Measurements from ENCODE around the gene MAN1A2. TPM values are rescaled to one million over a fixed set of nuclear protein-coding genes. Genes with fewer than 3 reads are reported as not detected.
"Not testable (repeated sequence)": the region's sequence is repeated elsewhere in the genome, so short reads cannot be mapped to it uniquely, and the experiment has no call there.

Gene MAN1A2
- total RNA-seq, 1 donor from 2014 or later = 32.1 TPM

DNA sequence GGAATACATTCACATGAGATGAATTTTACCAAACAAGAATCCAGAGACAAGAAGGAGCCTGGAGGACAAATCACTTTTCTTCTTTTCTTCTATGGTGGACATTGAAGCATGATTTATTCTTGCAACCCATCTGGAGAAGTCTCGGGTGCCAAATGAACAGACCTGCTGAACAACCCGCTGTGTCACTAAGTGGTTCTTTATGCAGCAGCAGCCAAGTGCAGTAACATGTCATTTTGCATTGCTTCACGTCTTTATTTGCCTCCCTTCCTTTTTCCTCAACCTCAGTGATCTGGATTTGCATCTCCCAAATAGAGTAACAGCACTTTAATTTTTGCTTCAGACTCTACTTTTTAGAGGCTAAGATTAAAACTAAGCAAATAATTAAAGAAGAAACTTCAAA is 188.6 kb downstream of the MAN1A2 start:
- DNase-seq (ENCODE audit: extremely low read depth, low read depth, low spot score) = no peak

DNA sequence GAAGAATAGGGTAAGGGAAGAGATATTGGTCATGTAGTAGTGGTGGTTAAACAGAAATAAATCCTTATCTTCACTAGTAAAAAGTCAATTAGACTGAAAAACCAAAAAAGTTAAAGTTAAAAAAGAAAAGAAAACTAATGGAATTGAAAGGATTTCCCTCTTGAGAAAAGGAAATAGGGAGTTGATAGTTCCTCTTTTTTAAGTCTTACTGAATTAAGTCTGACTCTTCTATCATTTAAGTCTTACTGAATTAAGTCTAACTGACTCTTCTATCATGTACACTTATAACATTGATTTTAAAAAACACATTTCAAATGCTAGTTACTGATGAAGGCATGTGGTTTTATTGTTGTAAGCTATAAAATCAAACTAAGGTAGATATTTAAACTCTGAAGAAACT is 189.1 kb downstream of the MAN1A2 start:
- no peak for DNase-seq (ENCODE audit: extremely low read depth, low read depth, low spot score)

DNA sequence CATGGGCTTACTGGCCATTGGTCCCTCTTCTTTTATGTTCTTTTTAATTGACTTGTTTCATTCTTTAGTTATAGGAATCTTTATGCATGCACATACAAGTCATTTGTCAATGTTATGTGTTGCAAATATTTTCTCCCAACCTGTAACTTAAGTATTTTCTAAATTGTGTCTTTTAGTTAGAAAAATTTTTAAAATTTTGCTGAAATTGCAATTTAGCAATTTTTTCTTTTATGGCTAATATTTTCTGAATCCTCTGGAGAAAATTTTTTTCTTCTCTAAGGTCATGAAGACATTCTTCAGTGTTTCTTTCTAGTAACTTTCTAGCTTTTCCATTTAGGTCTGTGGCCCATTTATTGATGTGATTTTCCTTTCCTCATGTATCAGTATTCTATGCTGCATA is 189.7 kb downstream of the MAN1A2 start:
- no peak for DNase-seq (ENCODE audit: extremely low read depth, low read depth, low spot score)

DNA sequence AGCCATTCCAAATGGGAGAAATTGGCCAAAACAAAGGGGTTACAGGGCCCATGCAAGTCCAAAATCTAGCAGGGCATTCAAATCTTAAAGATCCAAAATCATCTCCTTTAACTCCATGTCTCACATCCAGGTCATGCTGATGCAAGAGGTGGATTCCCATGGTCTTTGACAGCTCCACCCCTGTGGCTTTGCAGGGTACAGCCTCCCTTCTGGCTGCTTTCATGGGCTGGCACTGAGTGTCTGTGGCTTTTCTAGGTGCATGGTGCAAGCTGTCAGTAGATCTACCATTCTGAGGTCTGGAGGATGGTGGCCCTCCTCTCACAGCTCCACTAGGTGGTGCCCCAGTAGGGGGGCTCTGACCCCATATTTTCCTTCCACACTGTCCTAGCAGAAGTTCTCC is 191.2 kb downstream of the MAN1A2 start:
- not testable (repeated sequence) for DNase-seq (ENCODE audit: extremely low read depth, low read depth, low spot score)

DNA sequence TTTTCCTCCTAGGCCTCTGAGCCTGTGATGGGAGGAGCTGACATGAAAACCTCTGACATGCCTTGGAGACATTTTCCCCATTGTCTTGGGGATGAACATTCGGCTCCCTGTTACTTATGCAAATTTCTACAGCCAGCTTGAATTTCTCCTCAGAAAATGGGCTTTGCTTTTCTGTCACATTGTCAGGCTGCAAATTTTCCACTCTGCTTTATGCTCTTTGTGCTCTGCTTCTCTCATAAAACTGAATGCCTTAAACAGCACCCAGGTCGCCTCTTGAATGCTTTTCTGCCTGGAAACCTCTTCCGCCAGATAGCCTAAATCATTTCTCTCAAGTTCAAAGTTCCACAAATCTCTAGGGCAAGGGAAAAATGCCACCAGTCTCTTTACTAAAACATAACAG is 191.9 kb downstream of the MAN1A2 start:
- DNase-seq (ENCODE audit: extremely low read depth, low read depth, low spot score) = no peak

DNA sequence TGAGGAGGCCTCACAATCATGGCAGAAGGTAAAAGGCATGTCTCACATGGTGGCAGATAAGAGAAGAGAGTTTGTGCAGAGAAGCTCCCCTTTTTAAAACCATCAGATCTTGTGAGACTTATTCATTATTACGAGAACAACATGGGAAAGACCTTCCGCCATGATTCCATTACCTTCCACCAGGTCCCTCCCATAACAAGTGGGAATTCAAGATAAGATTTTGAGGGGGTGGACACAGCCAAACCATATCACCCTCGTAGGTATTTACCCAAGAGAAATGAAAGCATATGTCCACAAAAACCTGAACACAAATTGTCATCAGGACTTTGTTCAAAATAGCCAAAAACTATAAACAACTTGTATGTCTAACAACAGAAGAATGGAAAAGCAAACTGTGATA is 192.7 kb downstream of the MAN1A2 start:
- no peak for DNase-seq (ENCODE audit: extremely low read depth, low read depth, low spot score)

DNA sequence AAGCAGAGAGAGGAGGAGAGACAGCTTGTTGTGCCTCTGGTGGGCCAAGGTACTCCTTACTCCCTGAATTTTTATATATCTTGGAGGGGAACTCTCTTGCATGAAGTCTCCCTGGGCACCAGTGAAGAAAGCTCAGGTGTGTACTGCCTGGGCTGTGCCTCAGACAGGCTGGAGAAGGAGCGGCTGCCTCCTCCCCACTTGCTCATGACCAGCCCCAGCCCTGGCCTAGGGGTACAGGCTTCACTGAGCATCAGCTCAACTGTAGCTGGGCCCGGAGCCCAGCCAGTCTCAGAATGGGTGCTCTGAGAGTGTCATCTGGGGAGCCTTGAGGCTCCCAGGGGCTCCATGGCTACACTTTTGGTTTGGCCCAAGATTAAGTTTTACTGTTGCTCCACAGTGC is 193.8 kb downstream of the MAN1A2 start:
- no peak for DNase-seq (ENCODE audit: extremely low read depth, low read depth, low spot score)

DNA sequence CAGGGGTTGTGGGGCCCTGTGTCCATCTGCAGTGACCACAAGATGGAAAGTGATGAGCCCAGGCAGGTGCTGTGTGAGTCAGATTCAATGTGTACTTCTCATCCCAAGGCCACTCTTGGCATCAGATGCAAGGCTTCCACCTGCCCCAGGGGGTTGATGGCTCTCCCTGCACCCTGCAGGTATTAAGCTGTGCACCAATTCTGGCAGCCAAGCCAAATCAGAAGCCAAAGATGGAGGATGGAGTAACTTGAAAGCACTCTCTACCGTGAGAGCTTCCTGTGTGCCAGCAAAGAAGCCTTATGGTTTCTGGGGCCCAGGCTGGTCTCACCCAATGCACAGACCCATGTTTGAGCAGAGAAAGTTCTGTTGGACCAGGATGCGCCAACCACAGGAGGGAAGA is 194.3 kb downstream of the MAN1A2 start:
- no peak for DNase-seq (ENCODE audit: extremely low read depth, low read depth, low spot score)

DNA sequence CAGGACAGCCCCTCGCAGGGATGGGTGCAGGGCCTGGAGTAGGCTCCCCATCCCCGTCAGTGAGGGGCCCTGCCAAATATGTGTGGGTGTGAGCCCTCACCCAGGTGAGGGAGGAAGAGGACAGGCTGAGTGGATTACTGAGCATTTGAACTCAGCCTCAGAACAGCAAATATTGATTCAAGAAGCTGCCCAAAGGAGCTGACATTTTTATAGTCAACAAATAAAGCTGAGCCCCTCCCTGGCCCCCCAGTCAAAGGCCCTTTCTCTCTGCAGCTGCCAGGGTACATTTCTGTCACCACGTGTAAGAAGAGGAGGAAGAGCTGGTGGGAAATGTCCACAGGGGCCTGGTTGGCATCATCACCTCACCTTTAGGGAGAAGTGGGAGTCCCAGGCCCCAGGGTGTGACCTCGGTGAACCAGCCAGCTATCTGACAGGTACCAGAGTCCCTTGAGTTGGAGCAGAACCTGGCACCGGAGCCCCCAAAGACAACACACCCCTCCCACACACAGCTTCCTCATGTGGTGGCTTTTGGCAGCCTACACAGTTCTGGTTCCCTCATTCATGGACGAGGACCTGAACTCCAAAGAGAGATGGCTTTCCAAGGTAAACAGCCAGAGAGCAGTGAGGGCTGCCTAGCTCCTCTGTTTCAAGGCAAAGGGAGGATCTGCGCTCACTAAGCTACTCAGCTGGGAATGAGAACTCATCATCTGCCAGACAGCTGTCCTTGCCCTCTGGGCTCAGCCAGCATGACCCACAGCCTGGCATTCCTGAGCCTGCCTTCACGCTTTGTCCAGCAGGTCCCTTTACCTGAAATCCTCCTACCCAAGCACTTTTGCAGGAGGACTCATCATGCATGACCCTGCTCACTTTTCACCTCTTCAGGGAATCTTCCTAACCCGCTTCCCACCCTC is 195.6 kb downstream of the MAN1A2 start:
- no peak for DNase-seq (ENCODE audit: extremely low read depth, low read depth, low spot score)

DNA sequence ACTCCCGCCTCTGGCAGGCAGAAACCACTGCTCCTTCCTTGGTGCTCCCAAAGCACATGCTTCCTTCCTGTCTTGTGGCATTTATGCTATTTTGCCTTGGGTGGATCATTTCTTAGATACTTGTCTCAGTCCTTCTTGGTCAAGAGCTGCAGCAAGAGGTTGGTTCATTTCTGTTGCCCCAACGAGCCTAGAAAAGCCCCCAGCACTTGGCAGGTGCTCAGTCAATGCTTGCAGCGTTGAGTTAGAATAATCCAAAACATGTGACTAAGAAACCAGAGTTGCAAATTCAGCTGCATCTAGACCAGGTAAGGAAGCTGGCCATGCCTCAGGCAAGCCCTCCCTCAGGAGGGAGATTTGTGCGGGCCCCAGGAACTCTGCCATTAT is 196.2 kb downstream of the MAN1A2 start:
- DNase-seq (ENCODE audit: extremely low read depth, low read depth, low spot score) = no peak

DNA sequence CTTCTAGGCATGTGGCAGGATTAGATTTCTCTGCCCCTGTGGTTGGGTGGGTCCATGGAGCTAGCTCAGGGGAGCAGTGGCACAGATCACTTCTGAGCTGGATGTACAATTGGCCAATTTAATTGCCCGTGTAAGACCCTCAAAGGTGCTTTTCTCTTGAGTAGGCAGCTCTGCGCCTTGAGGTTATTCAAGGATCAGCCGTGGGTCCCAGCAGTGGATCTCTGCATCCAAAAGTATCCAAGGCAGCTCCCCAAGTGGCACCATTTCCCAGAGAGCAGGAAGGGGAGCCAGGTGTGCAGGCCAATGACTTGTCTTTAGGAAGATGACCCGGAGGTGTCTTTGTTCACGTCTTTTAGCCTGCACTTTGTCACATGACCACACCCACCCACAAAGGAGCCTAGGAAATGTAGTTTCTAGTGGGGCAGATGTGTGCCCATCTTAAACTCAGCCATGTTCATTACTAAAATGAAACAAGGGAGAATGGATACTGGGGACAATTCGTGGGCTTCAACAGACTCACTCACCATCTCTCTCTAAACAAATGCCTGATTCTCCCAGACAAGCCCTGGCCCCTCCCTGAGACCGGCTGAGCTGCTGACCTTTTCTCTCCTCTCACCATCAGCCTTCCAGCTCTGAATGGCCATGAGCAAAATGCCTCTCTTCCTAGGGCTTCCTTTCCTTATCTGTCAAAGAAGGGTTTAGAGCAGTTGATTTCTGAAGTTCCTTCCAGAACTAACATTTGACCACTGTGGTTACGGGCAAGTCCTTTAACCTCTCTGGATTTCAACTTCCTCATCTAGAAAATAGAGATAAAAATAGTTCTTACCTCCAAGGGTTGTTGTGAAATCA is 197.2 kb downstream of the MAN1A2 start:
- DNase-seq (ENCODE audit: extremely low read depth, low read depth, low spot score) = no peak

DNA sequence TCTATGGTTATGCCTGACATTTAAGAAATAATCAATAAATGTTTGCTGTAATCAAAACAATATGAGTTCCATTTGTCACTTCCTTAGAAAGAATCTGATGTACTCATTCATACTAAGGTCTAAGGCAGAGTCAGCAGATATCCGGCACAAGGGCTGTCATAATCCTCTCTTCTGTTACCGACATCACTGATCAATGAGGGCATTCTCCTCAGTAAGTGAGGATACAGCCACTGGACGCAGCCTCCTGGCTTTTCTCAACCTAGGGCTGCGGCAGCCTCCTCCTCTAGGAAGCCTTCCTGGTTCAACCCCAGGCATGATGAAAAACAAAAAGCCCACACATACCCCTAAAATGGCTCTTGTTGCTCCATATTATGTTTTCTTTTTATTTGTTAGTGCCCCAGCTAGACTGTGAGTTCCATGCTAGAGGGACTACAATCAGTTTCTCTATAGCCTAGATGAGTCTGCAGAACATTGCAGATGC is 197.9 kb downstream of the MAN1A2 start:
- no peak for DNase-seq (ENCODE audit: extremely low read depth, low read depth, low spot score)

DNA sequence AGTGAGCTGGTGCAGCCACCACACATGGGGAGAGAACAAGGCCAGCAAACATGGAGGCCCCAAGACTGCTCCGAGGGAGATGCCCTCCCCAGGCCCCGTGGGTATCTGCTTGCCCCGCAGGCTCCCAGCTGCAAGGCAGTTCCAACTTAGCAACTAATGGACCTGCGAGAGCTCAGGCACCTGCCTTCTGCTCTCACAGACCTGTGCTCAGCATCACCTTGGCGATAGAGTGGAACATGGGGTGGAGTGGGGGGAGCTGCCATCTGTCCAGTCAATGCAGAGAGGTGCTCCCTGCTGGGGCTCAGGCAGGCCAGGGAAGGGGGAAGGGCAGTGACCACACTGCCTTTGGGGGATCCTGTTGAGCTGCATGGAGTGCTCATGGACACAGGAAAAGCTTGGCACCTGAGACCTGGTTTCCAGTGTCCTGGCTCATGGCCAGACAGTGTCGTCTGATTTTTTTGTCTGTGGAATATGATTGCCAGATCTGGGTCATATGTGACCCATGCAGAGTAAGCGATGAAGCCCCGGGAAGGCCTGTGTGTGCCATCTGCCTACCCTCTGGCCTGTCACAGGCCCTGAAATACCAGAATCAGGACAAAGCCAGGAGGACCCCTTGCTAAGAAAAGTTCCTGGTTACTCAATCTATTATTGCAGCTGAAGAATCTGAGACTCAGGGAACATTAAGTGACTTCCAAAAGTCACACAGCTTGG is 198.7 kb downstream of the MAN1A2 start:
- DNase-seq (ENCODE audit: extremely low read depth, low read depth, low spot score) = no peak

DNA sequence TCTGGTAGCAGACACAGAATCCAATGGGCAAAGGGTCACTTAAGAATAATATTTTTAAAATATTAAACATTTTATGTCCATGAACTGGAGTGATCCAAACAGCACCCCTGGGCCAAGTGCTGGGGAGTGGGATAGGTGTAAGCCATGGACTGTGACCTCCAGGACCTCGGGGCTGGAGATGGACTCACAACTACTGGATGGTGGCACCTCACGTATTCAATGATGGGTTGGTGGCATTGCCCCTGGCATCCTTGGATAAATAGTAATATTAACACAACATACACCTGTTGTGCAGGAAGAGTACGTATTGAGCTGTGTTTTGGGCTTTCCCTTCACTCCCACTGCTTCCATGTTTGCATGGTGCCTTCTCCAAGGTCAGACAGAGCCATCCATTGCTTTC is 199.3 kb downstream of the MAN1A2 start:
- DNase-seq (ENCODE audit: extremely low read depth, low read depth, low spot score) = no peak

DNA sequence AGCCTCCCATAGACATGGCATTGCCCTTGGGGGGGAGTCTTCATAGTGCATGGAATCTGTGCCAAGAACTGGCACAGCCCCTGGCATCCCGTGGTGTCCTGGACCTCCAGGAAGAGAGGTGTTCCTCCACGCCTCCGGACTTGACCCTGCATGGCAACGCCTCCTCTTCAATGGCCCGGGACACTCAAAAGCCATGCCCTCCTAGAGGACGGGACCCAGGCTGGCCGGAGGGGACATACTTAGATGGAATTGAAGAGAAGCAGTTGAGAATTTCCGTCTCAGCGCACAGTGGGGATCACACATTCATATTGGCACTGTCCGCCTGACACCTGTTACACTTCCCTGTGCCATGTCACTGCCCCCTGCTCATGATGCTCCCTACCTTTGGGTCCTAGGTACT is 200.2 kb downstream of the MAN1A2 start:
- no peak for DNase-seq (ENCODE audit: extremely low read depth, low read depth, low spot score)

DNA sequence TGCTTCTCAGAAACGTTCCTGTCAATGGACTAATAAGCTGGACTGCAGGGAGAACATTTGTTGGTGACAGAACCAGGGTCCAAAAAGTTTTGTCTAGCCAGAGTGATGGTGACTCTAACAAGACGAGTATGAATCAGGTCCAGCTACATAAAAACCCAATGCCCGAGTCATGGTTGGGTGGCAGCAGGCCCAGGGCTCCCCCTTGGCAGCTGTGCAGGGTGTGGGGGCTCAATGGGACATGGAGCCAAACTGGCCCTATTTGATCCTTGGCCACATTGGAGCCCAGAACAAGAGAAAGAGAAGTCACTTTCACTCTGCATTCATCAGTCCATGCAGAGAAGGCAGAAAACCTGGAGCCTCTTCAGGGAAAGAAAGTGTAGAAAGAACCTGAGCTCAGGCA is 200.7 kb downstream of the MAN1A2 start:
- DNase-seq (ENCODE audit: extremely low read depth, low read depth, low spot score) = no peak

DNA sequence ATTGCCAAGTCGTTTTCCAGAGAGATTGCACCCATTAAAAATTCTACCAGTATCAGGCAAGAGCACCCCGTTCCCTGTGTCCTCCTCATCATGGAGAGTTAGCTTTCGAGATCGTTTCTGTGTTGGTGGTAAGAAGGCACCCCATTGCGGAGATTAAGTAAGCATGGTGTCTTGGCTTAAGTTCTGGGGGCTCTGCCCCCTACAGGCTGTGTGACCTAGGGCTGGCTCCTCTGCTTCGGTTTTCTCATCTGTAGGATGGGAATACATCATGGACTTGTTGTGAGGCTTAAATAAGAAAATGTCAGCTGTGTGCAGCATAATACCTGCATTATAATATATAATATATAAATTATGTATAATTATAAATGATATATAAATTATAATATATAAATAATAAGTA is 201.8 kb downstream of the MAN1A2 start:
- no peak for DNase-seq (ENCODE audit: extremely low read depth, low read depth, low spot score)

DNA sequence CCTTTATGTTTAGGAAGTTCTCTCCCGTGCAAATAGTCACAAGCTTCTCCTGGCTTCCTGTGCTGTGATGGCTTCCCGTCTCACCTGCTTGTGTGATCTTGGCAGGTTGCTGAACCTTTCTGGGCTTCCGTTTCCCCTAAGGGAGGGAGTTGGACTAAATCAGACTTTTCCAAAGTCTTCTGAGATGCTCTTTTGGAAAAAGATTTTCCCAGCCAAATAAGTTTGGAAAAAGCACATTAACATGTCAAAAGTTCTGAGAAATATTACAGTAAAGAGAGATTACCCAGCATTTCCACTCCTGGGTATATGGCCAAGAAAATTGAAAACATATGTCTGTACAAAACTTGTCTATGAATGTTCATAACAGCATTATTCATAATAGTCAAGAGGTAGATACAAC is 202.6 kb downstream of the MAN1A2 start:
- DNase-seq (ENCODE audit: extremely low read depth, low read depth, low spot score) = no peak

DNA sequence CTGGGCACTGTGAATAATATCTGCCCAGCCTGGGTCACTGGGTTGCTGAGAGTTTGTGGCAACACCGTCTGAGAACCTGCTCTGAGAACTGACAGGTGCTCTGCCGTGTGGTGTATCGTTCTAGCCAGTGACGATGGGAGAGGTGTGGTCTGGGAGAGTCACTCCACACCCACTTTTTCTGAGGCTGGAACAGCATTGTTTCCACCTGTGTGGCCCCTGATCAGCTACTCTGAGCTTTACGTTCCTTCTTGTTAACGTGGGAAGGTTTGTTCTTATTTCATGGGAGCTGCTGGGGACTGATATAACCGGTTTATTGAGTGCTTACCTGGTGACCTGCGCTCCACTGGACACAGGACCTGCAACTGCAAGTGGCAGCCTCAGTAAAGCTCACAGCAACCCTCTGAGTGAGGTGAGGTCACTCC is 203.8 kb downstream of the MAN1A2 start:
- DNase-seq (ENCODE audit: extremely low read depth, low read depth, low spot score) = no peak

DNA sequence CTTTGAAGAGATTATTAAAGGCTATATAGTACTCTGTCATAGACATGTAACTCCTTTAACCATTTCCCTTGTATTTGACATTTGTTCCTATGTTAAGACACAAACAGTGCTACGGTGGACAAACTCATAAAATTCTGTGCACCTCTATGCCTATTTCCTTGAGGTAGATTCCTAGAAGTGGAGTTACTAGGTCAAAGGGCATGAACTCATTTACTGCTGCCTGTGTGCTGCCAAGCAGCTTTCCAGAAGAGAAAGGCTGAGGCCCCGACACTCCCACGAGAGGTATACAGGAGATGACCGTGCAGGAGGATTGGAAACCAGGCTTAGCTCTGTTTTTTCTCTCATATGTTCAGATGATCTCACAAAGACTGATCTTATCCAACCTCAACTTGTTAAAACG is 204.2 kb downstream of the MAN1A2 start:
- DNase-seq (ENCODE audit: extremely low read depth, low read depth, low spot score) = no peak

DNA sequence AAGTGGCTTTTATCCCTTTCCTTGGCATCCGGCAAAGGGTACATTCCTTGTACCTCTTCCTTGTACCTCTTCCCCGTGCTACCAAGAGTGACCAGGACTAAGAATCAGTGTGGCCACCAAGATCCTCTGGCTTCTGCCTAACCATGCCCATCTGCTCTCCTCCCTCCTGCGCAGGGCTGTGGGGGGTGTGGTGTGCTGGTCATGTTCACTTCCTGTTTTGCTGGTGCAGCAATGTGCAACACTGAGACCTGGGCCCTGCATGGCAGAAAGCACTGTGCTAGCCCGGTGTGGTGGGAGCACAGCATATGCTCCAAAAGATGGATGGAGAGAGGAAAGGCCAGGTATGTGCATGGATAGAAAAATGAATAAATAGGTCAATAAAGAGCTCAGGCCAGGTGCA is 205.3 kb downstream of the MAN1A2 start:
- no peak for DNase-seq (ENCODE audit: extremely low read depth, low read depth, low spot score)

Data from glomerular endothelial cell (primary cell).